HG03457 (cell line): ENCODE results near the gene C11orf68.
A peak's percentile ranks its signal among the peaks of the same experiment; 100 is the strongest.

Source experiments
- ATAC-seq: cut with Tn5 transposase; IDR thresholded peaks from one replicate; pipeline ENCODE4 v1.9.1; 2021; ENCODE audit warnings: moderate number of reproducible peaks; ENCODE audit not compliant: unreplicated experiment

C11orf68 gene

DNA sequence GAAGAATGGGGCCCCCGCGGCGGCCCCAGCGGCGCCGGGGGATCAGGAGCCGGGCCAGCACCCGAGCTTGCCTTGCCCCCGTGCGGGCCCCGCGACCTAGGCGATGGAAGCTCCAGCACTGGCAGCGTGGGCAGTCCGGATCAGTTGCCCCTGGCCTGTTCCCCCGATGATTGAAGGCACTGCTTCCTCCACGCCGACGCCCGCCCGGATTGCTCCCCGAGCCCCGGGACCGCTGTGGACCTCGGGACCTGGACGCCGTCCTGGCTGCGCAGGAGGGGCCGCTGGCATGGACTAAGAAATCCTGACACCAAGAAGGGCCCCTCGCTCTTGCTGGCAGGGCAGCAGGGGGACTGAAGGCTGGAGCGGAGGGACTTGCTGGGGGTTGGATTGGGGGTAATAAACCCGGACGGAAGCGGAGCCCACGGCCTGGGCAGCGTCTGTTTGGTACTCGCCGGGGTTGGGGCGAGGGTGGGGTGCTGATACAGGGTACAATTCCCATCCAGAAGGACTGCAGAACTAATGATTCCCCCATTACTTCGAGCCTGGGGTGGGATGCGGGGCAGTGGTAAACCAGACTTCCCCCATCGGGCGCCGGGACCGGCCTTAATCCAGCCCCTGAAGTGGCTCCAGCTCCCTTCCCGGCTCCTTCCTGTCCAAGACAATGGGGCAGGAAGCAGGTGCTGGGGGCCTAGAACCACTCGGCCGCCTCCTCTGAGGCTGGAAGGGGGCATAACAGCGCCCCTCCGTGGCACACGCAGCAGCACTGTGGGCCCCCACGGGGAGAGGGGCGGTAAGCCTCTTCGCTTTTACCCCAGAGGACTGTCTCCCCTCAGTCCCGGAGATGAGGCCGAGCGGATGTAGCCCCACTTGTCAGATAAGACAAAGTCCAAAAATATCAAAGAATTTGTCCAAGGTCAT lies 27.4 kb downstream of the C11orf68 start:
- ATAC-seq, result no peak

DNA sequence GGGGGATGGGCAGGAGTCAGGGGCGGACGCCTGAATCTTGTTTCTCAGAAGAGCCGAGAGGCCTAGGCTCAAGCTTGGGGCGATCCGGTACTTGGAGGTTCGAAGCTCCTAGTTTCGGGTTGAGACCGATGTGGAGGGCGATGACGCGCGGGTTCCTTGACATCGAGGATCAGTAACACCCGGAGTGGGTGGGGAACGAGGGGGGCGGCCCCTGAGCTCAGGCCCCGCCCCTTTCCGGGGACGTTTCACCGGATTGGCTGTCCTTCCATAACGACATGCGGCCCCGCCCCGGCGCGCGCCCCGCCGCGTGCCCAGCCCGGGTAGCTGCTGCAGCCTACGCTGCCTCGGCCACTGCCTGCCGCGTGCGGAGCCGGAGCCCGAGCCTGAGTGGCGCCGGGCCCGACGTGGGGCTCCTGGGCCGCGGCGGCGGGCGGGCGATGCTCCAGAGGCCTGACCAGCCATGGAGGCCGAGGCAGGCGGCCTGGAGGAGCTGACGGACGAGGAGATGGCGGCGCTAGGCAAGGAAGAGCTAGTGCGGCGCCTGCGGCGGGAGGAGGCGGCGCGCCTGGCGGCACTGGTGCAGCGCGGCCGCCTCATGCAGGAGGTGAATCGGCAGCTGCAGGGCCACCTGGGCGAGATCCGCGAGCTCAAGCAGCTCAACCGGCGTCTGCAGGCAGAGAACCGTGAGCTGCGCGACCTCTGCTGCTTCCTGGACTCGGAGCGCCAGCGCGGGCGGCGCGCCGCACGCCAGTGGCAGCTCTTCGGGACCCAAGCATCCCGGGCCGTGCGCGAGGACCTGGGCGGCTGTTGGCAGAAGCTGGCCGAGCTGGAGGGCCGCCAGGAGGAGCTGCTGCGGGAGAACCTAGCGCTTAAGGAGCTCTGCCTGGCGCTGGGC lies 28.3 kb downstream of the C11orf68 start, which contains the start of gene CCDC85B:
Gene CCDC85B, plus strand, starts transcription at position 350 of the 895 bp plus-strand sequence. Its CDS starts 111 bp downstream, at position 461.
- peak; percentile 40 for ATAC-seq

DNA sequence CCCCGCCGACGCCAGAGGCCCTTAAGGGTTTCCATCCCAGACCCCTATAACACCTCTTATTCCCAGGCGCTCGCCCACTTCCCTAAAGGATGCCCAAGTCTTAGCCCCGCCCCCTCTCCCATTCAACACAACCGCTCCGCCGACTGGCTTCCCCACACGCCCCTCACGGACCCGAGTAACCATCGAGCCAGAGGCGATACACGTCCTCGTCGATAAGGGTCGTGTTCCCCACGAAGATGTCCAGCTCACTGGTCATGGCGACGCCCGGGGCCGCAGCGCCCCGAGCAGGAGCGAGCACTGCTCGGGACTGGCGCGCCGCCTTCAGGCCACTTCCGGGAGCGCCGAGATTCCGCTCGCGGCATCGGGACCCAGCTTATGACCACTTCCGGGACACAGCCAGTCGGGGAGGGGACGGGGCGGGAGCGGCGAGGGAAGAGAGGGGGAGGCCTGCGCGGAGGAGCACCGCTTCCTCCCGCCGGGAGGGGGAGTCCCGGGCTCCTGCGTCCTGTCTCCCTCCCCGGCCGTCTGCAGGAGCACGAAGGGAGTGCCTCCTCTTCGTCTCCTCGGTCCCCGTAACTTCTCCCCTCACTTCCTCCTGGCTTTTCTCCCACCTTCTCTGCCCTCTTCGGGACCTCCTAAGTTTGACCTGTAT lies 30.6 kb downstream of the C11orf68 start, which contains the start of gene FIBP:
Gene FIBP, minus strand, starts transcription at position 309 of the 652 bp plus-strand sequence. Its CDS starts 53 bp downstream, at position 256.
- no peak for ATAC-seq

DNA sequence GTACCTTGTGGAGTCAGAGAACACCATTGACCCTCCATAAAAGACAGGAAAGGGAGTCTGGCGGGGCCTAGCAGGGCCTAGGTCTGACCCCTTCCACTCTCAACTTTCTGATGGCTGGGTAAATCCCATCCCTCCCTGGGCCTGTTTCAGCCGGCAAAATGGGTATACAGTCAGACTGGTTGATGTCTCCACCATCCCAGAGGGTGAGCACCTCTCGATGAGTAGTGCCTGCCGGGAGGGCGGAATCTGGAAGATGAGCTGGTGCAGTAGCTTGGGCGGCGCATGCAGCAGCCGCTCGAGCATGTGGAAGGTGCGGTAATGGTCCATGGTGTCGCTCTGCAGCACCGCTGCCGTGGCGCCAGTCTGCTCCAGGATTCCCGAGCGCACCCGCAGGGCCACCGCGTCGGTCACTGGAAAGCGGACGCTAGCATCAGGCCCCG lies 31.1 kb downstream of the C11orf68 start:
- no peak for ATAC-seq

DNA sequence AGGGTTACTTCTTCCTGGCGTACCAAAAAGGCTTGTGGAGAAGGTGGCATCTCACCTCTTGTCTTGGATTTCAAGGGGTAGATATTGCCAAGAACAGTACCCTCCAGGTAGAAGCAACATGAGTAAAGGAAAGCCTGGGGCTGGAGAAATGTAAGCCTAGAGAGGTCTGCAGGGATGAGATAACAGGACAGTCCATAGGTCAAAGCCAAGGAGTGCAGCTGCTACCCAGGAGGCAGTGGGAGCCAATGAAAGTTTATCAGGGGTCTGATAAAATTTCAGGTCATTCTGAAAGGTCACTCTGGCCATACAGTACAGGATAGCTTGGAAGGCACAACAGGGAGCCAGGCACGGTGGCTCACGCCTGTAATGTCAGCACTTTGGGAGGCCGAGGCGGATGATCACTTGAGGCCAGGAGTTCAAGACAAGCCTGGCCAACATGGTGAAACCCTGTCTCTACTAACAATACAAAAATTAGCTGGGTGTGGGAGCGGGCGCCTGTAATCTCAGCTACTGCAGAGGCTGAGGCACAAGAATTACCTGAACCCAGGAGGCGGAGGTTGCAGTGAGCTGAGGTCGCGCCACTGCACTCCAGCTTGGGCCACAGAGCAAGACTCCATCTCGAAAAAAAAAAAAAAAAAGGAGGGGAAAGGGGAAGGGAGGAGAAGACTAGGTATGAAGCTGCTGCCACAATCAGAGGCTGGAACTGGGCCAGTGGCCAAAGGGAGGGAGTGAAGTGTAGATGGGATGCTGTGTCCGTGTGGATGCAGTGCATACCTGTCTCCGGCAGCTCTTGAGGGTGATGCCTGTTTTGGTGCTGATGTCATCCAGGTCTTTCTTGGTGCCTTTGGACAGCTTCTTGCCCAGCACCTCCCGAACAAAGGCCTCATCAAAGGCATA lies 31.8 kb downstream of the C11orf68 start:
- no peak for ATAC-seq

DNA sequence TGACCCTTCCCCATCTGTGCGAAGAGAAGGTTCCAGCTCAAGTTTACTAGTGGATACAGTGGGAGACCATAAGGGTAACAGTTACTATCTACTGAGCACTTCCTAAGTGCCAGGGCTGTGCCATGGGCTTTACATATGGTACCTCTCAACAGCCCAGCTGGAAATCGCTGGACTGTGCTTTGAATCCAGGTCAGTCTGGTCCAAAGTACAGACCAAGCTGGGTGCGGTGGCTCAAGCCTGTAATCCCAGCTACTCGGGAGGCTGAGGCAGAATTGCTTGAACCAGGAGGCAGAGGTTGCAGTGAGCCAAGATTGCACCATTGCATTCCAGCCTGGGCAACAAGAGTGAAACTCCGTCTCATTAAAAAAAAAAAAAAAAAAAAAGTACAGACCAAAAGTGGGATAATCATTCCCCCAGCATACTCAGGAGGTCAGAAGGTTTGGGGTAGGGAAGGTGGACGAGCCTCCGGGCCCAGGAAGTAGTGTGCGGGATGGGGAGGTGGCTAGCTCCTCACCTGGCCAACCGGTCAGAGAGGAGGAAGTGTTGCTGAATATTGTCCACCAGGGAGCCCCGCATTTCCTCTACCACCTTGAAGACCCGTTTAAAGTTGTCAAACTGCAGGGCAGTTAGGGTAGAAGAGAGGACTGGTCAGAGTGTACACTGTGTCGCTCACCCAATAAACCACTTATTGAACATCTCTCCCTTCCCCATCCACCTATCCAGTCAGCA lies 32.9 kb downstream of the C11orf68 start:
- ATAC-seq, result no peak

DNA sequence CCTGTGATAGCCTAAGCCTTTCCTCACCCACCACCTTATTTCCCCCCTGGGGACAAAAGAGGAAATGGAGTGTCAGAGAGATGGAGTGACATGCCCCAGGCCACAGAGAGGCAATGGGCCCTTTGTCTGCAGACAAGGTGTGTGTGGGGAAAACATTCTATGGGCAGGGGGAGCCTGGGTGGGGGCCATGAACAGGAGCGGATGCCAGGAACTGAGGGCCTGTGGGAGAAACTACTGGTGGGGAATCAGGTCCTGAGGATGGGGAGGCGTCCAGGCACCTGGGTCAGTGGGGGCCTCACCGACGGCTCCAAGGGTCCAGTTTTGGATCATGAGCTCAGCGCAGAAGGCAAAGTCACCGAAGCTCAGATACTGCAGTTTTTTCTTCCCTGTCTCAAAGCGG lies 33.6 kb downstream of the C11orf68 start:
- ATAC-seq, result no peak

DNA sequence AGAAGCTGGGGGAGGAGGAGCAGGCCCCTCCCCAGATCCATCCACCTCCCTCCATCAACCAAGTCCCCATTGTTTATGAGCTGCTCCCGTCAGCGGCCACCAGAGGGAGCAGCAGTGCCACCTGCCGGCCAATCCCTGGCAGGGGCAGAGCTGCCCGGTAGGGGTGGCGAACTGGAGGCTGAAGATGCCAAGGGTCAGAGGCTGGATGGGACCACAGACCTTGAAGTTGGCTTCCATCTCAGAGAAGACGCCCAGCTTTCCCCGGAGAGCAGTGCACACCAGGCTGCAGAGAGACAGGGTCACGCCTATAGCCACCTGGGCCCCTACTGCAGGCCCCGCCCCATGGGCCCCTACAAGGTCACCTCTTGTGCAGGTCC lies 34.2 kb downstream of the C11orf68 start:
- no peak for ATAC-seq

DNA sequence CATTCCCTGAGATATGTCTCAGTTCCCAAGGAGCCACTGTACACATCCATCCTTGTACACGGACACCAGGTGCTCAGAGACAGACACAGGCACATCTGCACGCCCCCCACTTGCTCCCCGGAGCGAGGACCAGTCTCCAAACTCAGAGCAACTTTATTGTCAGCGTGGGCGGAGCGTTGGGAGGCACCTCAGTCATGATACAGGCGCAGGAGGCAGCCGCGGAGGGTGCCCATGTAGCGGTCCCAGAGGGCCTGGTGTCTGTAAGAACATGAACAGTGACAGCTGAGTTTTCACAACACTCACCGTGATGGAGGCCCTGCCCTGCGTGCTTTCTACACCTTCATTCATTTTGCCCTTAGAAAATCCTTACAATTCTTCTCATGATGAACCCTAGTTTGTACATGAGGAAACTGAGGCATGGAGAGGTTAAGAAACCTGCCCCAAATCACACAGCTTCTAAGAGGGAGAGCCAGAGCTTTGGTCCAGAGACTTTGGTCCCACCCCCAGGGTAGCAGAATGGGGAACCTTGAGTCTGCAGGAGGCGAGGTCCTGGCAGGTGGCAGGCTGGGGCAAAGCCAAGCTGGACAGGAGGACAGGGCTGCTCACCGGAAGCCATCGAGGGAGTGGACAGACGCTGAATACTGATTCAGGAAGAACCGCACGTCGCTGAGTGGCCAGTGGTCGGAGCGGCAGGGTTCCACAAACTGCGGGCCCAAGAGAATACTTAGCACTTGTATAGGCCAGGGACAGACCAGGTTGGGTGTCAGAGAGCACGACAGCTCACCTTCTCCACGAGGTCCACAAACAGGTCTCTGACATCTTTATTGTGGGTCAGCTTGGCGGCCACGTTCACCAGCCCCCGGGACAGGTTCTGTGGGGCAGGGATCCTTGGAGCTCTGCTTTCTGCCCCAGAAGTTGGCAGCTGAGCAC lies 34.8 kb downstream of the C11orf68 start:
- no peak for ATAC-seq

DNA sequence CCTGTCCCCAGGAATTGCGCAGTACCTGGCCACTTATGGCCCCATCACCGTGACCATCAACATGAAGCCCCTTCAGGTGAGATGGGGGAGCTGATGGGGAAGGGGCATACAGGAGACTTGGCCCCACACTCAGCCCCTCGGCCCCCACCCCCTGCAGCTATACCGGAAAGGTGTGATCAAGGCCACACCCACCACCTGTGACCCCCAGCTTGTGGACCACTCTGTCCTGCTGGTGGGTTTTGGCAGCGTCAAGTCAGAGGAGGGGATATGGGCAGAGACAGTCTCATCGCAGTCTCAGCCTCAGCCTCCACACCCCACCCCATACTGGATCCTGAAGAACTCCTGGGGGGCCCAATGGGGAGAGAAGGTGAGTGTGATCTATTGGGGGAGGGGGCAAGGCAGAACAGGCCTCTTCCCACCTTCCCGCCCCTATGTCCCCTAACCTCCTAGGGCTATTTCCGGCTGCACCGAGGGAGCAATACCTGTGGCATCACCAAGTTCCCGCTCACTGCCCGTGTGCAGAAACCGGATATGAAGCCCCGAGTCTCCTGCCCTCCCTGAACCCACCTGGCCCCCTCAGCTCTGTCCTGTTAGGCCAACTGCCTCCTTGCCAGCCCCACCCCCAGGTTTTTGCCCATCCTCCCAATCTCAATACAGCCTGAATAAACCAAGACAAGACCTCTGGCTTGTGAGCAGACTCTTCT lies 35.7 kb downstream of the C11orf68 start:
- ATAC-seq, result no peak

DNA sequence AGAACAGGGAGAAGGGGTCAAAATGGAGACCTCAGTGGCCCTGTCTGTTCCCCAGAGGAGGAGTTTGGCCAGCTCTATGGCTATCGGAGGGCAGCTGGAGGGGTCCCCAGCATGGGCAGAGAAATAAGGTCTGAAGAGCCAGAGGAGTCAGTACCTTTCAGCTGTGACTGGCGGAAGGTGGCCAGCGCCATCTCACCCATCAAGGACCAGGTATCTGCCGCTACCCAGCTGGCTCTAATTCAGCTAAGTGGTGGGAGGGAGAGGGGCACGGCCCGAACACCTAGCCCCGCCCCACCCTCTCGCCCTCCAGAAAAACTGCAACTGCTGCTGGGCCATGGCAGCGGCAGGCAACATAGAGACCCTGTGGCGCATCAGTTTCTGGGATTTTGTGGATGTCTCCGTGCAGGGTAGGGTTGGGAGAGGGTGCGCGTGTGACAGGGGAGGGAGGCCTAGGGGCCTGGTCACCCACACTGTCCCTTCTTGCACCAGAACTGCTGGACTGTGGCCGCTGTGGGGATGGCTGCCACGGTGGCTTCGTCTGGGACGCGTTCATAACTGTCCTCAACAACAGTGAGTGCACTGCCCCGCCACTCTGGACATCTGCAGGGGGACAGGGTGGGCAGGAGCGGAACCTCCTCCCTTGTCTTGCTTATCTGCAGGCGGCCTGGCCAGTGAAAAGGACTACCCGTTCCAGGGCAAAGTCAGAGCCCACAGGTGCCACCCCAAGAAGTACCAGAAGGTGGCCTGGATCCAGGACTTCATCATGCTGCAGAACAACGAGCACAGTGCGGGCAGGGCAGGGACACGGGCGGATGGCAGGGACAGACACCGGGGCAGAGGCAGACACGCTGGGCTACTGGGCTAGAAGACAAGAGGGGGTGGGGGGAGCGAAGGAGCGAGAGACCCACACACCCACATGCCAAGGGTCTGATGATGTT lies 36.5 kb downstream of the C11orf68 start:
- no peak for ATAC-seq

DNA sequence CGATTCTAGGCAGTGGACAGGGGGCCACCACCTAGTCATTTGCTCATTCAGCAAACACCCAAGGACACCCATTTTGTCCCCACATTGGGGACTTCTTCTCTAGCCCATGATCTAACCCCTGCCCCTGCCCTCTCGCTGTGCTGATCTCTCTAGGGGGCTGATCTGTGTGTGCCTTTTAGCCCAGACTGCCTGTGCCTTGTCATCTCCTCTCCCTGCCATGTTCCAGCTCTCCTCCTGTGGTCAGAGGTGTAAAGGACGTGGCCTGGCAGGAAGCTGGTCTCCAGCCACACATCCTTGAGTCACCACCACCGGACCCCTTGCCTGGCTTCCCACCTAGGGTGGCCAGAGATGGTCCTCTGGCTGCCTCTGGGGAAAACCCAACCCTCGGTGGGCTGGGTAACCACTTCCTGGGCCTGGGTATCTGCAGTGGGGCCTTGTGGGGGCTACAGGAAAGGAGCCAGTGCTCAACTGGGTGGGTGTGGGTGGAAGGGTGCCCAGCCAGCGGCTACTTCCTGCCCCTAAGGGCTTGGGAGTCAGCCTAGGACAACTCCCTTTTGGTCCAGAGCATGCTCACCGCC lies 37.9 kb downstream of the C11orf68 start:
- ATAC-seq, result no peak

DNA sequence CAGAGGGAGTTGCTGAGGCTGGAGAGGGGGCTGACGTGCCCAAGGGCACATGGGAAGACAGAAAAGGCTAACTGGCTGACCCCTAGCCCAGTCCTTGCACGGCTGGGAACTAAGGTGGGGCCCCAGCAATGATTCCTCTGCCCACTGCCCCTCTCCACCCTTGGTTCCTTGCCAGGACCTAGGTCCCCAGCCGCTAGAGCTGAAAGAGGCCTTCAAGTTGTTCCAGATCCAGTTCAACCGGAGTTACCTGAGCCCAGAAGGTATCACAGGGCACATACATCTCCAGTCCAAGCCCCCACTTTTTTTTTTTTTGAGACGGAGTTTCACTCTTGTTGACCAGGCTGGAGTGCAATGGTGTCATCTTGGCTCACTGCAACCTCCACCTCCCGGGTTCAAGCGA lies 38.8 kb downstream of the C11orf68 start:
- no peak for ATAC-seq

DNA sequence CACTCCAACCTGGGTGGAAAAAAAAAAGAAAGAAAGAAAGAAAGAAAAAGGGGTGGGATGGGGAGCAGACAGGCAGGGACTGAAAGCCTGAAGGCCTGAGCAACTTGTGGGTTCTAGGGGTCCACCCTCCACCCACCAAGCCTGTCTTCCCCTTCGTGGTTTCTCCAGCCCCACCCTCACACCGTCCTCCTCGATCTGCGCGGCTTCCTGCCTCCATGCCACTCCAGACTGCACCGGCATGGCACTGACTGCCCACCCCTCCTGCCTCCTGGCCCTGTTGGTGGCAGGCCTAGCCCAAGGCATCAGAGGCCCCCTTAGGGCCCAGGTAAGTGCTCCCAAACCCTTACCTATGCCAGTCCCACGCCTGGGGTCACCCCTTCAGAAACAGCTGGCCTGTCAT lies 39.2 kb downstream of the C11orf68 start, which contains the start of gene CTSW:
Gene CTSW, plus strand, starts transcription at position 221 of the 400 bp plus-strand sequence. Its CDS starts 18 bp downstream, at position 239.
- ATAC-seq, result no peak

DNA sequence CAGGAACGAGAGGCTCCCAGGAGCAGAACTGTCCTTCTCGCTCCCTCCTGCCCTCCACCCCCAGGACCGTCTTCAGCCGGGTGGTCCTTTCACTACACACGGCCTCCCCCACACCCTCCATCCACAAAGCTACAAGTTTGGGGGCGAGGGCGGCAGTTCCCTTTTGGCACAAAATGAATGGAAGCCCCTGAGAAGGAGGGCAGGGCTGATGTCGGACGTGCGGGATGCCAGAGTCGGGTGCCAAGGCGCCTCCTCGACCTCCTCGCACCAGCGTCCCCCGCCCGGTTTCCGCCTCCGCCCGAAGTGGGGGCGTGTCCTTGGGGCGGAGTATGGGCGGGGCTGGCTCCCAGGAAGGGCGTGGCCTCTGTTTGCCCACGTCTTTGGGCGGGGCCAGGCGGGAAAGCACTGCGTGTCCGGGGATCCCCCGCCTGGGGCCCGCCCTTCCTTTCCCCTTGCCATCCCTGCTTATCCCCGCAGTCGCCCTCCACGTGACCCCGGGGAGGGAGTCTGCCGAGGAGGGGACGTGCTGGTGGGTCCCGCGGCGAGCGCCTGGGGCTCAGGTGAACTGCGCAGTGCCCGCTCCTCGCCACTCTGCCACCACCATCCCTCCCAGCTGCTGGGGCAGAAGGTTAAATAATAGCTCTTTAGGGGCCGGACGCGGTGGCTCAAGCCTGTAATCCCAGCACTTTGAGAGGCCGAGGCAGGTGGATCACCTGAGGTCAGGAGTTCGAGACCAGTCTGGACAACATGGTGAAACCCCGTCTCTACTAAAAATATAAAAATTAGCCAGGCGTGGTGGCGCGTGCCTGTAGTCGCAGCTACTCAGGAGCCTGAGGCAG lies 45.3 kb downstream of the C11orf68 start:
- peak; percentile 51 for ATAC-seq
